Measurements from ENCODE around the gene KHDRBS1.

GRCh38 chr1:31981972-31982371 is 31.7 kb upstream of the KHDRBS1 start:
- TF ChIP-seq, protein P1, sequence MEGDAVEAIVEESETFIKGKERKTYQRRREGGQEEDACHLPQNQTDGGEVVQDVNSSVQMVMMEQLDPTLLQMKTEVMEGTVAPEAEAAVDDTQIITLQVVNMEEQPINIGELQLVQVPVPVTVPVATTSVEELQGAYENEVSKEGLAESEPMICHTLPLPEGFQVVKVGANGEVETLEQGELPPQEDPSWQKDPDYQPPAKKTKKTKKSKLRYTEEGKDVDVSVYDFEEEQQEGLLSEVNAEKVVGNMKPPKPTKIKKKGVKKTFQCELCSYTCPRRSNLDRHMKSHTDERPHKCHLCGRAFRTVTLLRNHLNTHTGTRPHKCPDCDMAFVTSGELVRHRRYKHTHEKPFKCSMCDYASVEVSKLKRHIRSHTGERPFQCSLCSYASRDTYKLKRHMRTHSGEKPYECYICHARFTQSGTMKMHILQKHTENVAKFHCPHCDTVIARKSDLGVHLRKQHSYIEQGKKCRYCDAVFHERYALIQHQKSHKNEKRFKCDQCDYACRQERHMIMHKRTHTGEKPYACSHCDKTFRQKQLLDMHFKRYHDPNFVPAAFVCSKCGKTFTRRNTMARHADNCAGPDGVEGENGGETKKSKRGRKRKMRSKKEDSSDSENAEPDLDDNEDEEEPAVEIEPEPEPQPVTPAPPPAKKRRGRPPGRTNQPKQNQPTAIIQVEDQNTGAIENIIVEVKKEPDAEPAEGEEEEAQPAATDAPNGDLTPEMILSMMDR (conservative IDR thresholded peaks at IDR 0.05 in 1 of 2, IDR thresholded peaks at IDR 0.05 in 1 of 2; ENCODE audit: extremely low read depth in 1 of 2, insufficient read depth in 1 of 2, low read depth in 1 of 2, low read length in 2 of 2), result no peak
- TF ChIP-seq EZH2 (IDR thresholded peaks at IDR 0.05; ENCODE audit: borderline replicate concordance, low read length), result no peak
